ENCODE measurements around the gene MOCOS. TPM values are rescaled to one million over a fixed set of nuclear protein-coding genes. Genes with fewer than 3 reads are reported as not detected.

MOCOS gene, protein sequence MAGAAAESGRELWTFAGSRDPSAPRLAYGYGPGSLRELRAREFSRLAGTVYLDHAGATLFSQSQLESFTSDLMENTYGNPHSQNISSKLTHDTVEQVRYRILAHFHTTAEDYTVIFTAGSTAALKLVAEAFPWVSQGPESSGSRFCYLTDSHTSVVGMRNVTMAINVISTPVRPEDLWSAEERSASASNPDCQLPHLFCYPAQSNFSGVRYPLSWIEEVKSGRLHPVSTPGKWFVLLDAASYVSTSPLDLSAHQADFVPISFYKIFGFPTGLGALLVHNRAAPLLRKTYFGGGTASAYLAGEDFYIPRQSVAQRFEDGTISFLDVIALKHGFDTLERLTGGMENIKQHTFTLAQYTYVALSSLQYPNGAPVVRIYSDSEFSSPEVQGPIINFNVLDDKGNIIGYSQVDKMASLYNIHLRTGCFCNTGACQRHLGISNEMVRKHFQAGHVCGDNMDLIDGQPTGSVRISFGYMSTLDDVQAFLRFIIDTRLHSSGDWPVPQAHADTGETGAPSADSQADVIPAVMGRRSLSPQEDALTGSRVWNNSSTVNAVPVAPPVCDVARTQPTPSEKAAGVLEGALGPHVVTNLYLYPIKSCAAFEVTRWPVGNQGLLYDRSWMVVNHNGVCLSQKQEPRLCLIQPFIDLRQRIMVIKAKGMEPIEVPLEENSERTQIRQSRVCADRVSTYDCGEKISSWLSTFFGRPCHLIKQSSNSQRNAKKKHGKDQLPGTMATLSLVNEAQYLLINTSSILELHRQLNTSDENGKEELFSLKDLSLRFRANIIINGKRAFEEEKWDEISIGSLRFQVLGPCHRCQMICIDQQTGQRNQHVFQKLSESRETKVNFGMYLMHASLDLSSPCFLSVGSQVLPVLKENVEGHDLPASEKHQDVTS
- 2.5 to 3.7 TPM (median 3.1 TPM) in 5 replicates for total RNA-seq (2022; extraction: Qiagen RNA extraction)

GRCh38 chr18:36187193-36187825 lies at the start of gene MOCOS:
Gene MOCOS, plus strand, starts transcription at chr18:36187497. Its CDS starts 43 bp downstream, at chr18:36187540.

DNA sequence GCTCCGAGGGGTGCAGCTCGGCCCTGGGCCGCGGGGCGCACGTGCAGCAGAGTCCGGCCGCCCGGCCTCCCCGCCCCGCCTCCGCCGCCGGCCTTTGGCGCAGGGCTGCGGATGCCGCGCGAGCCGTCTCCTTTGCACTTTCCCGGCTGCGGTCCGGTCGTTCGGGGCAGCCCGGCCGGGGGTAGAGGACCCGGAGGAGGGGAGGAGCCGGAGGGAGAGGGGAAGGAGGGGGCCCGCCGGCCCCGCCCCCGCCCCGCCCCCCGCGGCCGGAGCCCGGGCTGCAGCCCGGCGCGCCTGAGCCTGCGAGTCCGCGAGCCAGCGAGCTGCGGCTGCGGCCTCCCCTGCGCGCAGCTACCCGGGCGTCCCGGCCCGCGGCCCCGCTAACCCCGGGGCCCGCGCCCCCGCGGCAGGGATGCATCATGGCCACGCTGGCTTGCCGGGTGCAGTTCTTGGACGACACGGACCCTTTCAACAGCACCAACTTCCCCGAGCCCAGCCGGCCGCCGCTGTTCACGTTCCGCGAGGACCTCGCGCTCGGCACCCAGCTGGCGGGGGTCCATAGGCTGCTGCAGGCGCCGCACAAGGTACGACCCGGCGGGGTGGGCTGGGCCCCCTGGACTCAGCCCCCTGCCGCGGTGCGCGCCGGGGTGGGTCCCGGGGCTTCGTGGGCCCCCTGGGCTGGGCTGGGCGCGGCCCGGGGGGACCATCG lies 110.3 kb downstream of the MOCOS start, which contains the start of gene FHOD3:
Gene FHOD3 (plus strand): TSS at position 297 of the 709 bp plus-strand sequence. CDS start 123 bp downstream, at position 420.

Other genes starting within 250 kb of the MOCOS start
- gene RPRD1A, start 119.9 kb upstream of the MOCOS start, total RNA-seq (2022; extraction: Qiagen RNA extraction): 16.7 to 24.5 TPM (median 22.1 TPM) in 5 replicates
- gene SLC39A6, start 58.2 kb upstream of the MOCOS start, total RNA-seq (2022; extraction: Qiagen RNA extraction): 39.6 to 57.6 TPM (median 51.0 TPM) in 5 replicates
- gene ELP2, start 57.6 kb upstream of the MOCOS start, total RNA-seq (2022; extraction: Qiagen RNA extraction): 32.6 to 38.1 TPM (median 34.9 TPM) in 5 replicates
- 1.9 to 2.8 TPM (median 2.6 TPM) in 5 replicates for gene FHOD3, start 110.2 kb downstream of the MOCOS start, total RNA-seq (2022; extraction: Qiagen RNA extraction)

All from A549 treated with CORT108297 at 1 μM for 4 hours (cell line).